ENCODE results near the gene ADGRV1.
"Not testable (repeated sequence)": the region's sequence is repeated elsewhere in the genome, so short reads cannot be mapped to it uniquely, and the experiment has no call there.

ADGRV1 gene

GRCh38 chr5:91016954-91017700 lies 458.5 kb downstream of the ADGRV1 start:
- DNase-seq: no peak

DNA sequence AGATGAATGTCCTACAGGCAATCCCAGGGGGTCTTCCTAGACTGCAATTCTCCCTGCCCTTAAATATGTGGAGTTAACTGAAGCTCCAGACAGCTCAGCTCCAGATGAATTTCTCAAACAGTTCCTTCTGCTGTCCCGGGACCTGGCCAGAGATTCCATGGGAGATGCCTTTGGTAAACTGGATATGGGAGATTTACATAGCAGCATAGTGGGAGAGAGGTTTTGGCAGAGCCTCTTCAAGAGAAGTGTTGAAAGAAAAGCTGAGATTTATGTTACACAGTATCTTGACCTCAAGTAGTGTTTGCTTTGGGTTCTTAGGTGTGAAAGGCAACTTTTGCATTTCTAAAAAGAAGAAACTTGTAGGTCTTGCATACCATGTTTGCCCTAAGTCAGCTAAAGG lies 459.6 kb downstream of the ADGRV1 start:
- no peak for DNase-seq

- DNase-seq: no peak
Measured at GRCh38 chr5:91018712-91019371, 460.2 kb downstream of the ADGRV1 start.

GRCh38 chr5:91020065-91020800 lies 461.6 kb downstream of the ADGRV1 start:
- no peak for DNase-seq

DNA sequence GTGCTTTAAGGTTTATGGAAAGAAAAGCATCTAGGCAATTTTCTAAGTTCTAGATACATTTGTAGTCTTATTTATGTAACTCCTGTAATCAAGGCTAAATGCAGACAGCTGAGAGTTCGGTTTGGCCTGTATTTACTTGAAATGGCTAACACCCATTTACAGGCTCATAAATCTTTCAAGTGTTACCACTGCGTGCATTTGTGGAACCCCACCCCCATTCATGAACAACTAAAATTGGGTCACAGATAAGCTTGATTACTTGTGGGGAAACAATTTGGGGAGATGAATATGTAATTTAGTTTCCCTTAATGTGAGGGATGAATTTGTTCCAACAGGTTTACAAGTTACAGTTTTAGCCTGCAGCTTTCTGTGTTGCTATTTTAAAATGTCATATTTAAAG lies 463.9 kb downstream of the ADGRV1 start:
- no peak for DNase-seq

- DNase-seq: no peak
Measured at GRCh38 chr5:91024206-91024605, 465.6 kb downstream of the ADGRV1 start.

GRCh38 chr5:91024727-91025126 lies 466.1 kb downstream of the ADGRV1 start:
- no peak for DNase-seq

GRCh38 chr5:91025449-91025848 lies 466.9 kb downstream of the ADGRV1 start:
- no peak for DNase-seq

GRCh38 chr5:91025956-91026355 lies 467.4 kb downstream of the ADGRV1 start:
- DNase-seq: no peak

- no peak for DNase-seq
Measured at GRCh38 chr5:91026466-91026865, 467.9 kb downstream of the ADGRV1 start.

GRCh38 chr5:91027405-91028139 lies 469.0 kb downstream of the ADGRV1 start:
- DNase-seq: no peak

- no peak for DNase-seq
Measured at GRCh38 chr5:91028499-91028956, 469.9 kb downstream of the ADGRV1 start.

GRCh38 chr5:91030521-91031401 lies 472.2 kb downstream of the ADGRV1 start:
- DNase-seq: no peak

- DNase-seq: no peak
Measured at GRCh38 chr5:91031402-91031752, 472.8 kb downstream of the ADGRV1 start.

- DNase-seq: no peak
Measured at GRCh38 chr5:91032125-91032524, 473.5 kb downstream of the ADGRV1 start.

GRCh38 chr5:91033370-91033769 lies 474.8 kb downstream of the ADGRV1 start:
- DNase-seq: no peak

DNA sequence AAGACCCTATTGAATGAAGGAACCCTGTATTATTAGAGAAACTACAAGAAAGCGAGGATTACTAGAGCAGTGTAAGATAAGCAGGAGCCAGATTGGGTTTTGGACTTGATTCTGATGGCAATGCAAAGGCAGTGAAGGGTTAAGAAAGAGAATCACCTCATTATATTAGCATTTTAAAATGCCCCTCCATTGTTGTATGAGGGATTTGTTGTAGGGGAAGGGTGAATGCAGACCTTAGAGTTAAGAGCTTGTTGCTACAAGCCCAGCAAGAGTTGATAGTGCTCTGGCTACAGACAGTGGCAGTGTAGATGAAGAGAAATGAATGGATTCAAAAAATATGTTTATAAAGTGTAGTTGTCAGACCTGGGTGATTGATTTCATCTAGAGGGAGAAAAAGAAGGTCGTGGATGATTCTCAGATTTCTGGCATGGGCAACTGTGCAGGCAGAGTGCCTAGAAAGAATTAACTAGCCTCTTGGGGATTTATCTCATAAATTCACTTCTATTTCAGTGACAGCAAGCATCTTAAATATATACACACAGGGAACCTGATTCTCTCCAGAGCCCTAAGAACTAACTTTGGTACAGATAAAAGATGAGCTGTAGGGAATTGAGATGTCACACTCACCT lies 479.7 kb downstream of the ADGRV1 start:
- no peak for DNase-seq

DNA sequence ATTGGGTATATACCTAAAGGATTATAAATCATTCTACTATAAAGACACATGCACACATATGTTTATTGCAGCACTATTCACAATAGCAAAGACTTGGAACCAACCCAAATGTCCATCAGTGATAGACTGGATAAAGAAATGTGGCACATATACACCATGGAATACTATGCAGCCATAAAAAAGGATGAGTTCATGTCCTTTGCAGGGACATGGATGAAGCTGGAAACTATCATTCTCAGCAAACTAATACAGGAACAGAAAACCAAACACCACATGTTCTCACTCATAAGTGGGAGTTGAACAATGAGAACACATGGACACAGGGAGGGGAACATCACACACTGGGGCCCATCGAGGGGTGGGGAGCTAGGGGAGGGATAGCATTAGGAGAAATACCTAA lies 482.5 kb downstream of the ADGRV1 start:
- DNase-seq: not testable (repeated sequence)

DNA sequence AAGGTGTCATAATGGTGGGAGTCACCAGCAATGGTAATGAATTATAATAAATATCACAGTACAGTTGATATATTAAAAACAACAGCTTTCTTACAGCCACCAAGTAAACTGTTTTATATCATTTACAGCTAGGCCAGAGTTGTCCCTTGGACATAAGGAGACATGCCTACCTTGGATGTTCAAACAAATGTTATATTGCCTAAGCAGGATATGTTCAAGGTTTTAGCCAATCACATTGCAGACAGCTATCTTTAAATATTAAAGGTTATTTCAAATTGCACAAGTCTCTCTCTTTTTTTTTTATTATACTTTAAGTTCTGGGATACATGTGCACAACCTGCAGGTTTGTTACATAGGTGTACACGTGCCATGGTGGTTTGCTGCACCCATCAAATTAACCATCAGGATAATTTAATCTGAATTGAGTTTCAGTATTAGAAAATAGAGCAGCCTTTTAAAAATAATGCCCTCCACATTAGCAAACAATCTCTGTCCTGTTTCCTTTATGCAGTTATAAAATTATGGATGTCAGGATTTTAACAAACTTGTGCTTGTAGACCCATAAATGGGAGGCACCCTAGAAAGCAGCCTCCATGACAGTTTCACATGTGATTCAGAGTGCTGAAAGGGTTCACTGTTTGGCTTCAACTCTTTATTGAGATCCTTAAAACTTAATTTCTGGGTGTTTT lies 483.8 kb downstream of the ADGRV1 start:
- no peak for DNase-seq

GRCh38 chr5:91042936-91043255 lies 484.3 kb downstream of the ADGRV1 start:
- DNase-seq: no peak

DNA sequence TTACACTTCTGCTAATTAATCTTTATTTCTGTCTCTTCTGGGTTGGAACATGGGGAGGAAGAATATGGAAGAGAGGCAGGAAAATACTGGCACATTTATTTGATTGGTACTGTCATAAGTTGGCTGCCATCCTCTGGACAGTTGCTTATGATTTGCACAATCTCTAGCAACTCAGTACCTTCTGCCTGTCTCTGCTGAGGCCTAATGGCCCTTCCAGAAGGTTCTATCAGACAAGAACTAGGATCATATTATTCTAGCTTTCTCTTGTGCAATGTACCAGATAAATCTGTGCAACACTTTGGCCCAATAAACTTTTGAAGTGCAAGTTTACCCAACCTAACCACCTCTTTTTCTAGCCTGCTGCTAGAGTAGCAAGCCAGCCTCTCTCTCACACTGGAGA lies 489.5 kb downstream of the ADGRV1 start:
- no peak for DNase-seq

All from hematopoietic multipotent progenitor cell treated with erythropoietin and hydrocortisone succinate and interleukin-3 and kit ligand, for 8 days (in vitro differentiated cells).